ENCODE data around the gene KAT5.
A peak's percentile ranks its signal among the peaks of the same experiment; 100 is the strongest.
"Not testable (repeated sequence)": the region's sequence is repeated elsewhere in the genome, so short reads cannot be mapped to it uniquely, and the experiment has no call there.

The KAT5 gene

GRCh38 chr11:65711785-65712632 lies at the start of gene KAT5:
Gene KAT5 (plus strand): TSS chr11:65712252. CDS start chr11:65712268, 16 bp downstream.
- DNase-seq = peak; percentile 97

- DNase-seq = peak; percentile 94
Observed at GRCh38 chr11:65662799-65663638, 49.0 kb upstream of the KAT5 start, which contains the start of gene RELA. Gene RELA (minus strand): TSS chr11:65662916. CDS start chr11:65662832, 84 bp downstream.

- DNase-seq = peak; percentile 59
Observed at GRCh38 chr11:65663639-65664200, 48.3 kb upstream of the KAT5 start.

GRCh38 chr11:65672180-65672860 lies 39.7 kb upstream of the KAT5 start:
- DNase-seq = no peak

- DNase-seq = no peak
Observed at GRCh38 chr11:65672982-65673381, 39.1 kb upstream of the KAT5 start.

- DNase-seq = no peak
Observed at GRCh38 chr11:65680192-65680743, 31.8 kb upstream of the KAT5 start.

GRCh38 chr11:65683480-65683879 lies 28.6 kb upstream of the KAT5 start:
- not testable (repeated sequence) for DNase-seq

DNA sequence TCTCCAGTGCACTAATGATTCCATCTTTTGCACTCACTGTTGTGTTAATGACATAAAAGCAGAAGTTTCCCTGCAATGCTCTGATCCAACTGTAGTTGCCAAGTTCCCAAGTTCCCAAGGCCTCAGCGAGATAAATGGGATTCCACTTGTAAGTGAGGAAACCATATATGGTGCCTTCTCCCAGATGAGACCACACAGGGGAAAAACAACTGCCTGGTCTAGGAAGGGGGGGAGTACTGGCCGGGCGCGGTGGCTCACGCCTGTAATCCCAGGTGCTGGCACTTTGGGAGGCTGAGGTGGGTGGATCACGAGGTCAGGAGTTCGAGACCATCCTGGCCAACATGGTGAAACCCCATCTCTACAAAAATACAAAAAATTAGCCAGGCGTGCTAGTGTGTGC lies 26.1 kb upstream of the KAT5 start:
- no peak for DNase-seq

GRCh38 chr11:65691847-65692246 lies 20.2 kb upstream of the KAT5 start:
- DNase-seq = not testable (repeated sequence)

DNA sequence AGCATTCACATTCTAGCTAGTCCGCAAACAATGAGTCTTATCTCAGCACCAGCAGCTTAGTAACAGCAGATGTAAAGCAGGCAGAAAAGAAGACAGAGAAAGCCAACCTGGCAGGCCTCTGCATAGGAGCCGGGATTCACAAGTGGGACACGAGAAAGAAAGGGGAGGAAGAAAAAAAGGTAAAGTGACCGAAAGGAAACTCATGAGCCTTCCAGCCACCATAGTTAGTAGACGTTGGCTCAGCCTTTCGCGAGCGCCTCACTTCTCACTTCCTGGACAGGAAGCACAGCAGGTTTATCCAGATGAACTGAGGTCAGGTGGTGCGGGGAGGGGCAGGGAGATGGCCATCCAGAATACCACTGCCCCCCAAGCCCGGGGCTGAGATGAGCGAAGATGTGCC lies 19.7 kb upstream of the KAT5 start:
- DNase-seq = no peak

- no peak for DNase-seq
Observed at GRCh38 chr11:65695459-65696241, 16.4 kb upstream of the KAT5 start.

- no peak for DNase-seq
Observed at GRCh38 chr11:65696802-65697552, 15.1 kb upstream of the KAT5 start.

GRCh38 chr11:65698205-65698604 lies 13.8 kb upstream of the KAT5 start:
- DNase-seq = no peak

GRCh38 chr11:65699306-65699705 lies 12.7 kb upstream of the KAT5 start:
- no peak for DNase-seq

GRCh38 chr11:65700399-65700798 lies 11.7 kb upstream of the KAT5 start:
- no peak for DNase-seq

- DNase-seq = no peak
Observed at GRCh38 chr11:65701686-65702085, 10.4 kb upstream of the KAT5 start.

GRCh38 chr11:65703846-65704245 lies 8.2 kb upstream of the KAT5 start:
- no peak for DNase-seq

GRCh38 chr11:65706303-65706763 lies 5.7 kb upstream of the KAT5 start:
- DNase-seq = peak; percentile 84

DNA sequence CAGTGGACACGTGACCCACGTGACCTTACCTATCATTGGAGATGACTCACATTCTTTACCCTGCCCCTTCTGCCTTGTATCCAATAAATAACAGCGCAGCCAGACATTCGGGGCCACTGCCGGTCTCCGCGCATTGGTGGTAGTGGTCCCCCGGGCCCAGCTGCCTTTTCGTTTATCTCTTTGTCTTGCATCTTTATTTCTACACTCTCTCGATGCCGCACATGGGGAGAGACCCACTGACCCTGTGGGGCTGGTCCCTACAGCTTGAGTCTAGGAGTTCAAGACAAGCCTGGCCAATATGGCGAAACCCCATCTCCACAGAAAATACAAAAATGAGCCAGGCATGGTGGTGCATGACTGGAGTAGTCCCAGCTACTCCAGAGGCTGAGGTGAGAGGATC lies 5.0 kb upstream of the KAT5 start:
- not testable (repeated sequence) for DNase-seq

- no peak for DNase-seq
Observed at GRCh38 chr11:65708451-65708850, 3.6 kb upstream of the KAT5 start.

DNA sequence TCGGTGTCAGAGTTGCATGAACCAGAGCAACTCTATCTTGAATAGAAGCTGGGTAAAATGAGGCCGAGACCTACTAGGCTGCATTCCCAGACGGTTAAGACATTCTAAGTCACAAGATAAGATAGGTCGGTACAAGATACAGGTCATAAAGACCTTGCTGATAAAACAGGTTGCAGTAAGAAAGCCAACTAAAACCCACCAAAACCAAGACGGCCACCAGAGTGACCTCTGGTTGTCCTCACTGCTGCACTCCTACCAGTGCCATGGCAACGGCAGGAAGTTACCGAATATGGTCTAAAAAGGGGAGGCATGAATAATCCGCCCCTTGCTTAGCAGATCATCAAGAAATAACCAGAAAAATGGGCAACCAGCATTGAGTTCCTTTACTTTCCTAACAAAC lies 2.4 kb upstream of the KAT5 start:
- DNase-seq = no peak

Measured in CD4-positive, alpha-beta T cell treated with Interleukin-10 for 1 hour (primary cell).